HepG2 (cell line): Measurements from ENCODE around the gene SREBF1. TPM values are rescaled to one million over a fixed set of nuclear protein-coding genes. Genes with fewer than 3 reads are reported as not detected.

Experiments used
- GTF2F1 ChIP-seq: fragments of 150-350 bp; IDR thresholded peaks from 2 replicates; pipeline ENCODE4 v1.6.1; 2014; ENCODE audit warnings: low read length
- JUNB ChIP-seq: sonication (generic); formaldehyde crosslinking; IDR thresholded peaks from 2 replicates; pipeline ENCODE4 v1.8.0; 2022; ENCODE audit warnings: missing genetic modification reagents, mild to moderate bottlenecking, borderline replicate concordance
- JUND ChIP-seq: sonication (generic); formaldehyde crosslinking; IDR thresholded peaks from 2 replicates; pipeline ENCODE4 v1.8.0; 2022; ENCODE audit warnings: mild to moderate bottlenecking, missing genetic modification reagents
- KMT2A ChIP-seq: sonication (generic); formaldehyde crosslinking; IDR thresholded peaks from 2 replicates; pipeline ENCODE4 v1.4.0; 2020; ENCODE audit warnings: missing genetic modification reagents
- NR1H2 ChIP-seq: sonication (generic); formaldehyde crosslinking; IDR thresholded peaks from 2 replicates; pipeline ENCODE4 v1.8.1; 2022; ENCODE audit warnings: low read depth, missing genetic modification reagents, borderline replicate concordance
- TFAP4 ChIP-seq: sonication (generic); IDR thresholded peaks from 2 replicates; pipeline ENCODE4 v1.6.1; 2016; ENCODE audit warnings: low read depth, borderline replicate concordance
- ZC3H4 ChIP-seq: sonication (generic); formaldehyde crosslinking; IDR thresholded peaks from 2 replicates; pipeline ENCODE4 v1.4.0; 2020; ENCODE audit warnings: missing genetic modification reagents, borderline replicate concordance
- ZNF30 ChIP-seq: sonication (generic); formaldehyde crosslinking; IDR thresholded peaks from 2 replicates; pipeline ENCODE4 v1.5.0; 2020; ENCODE audit warnings: mild to moderate bottlenecking, missing genetic modification reagents
- ZNF317 ChIP-seq: sonication (generic); formaldehyde crosslinking; IDR thresholded peaks from 2 replicates; pipeline ENCODE4 v1.5.0; 2020; ENCODE audit warnings: mild to moderate bottlenecking, missing genetic modification reagents
- ZNF441 ChIP-seq: sonication (generic); formaldehyde crosslinking; IDR thresholded peaks from 2 replicates; pipeline ENCODE4 v1.7.0; 2021; ENCODE audit warnings: missing genetic modification reagents, borderline replicate concordance
- ZNF543 ChIP-seq: sonication (generic); formaldehyde crosslinking; IDR thresholded peaks from 2 replicates; pipeline ENCODE4 v1.4.0; 2020; ENCODE audit warnings: mild to moderate bottlenecking, missing genetic modification reagents
- ZNF557 ChIP-seq: sonication (generic); formaldehyde crosslinking; IDR thresholded peaks from 2 replicates; pipeline ENCODE4 v1.4.0; 2020; ENCODE audit warnings: missing genetic modification reagents
- ZNF691 ChIP-seq: sonication (generic); formaldehyde crosslinking; IDR thresholded peaks from 2 replicates; pipeline ENCODE4 v1.4.0; 2020; ENCODE audit warnings: missing genetic modification reagents, low read depth, mild to moderate bottlenecking, borderline replicate concordance
- ZNF75D ChIP-seq: sonication (generic); formaldehyde crosslinking; IDR thresholded peaks from 2 replicates; pipeline ENCODE4 v1.8.1; 2023; ENCODE audit warnings: missing genetic modification reagents, mild to moderate bottlenecking, borderline replicate concordance
- ZNF782 ChIP-seq: sonication (generic); formaldehyde crosslinking; IDR thresholded peaks from 2 replicates; pipeline ENCODE4 v1.4.0; 2020; ENCODE audit warnings: missing genetic modification reagents, mild to moderate bottlenecking, borderline replicate concordance
- ZSCAN21 ChIP-seq: sonication (generic); formaldehyde crosslinking; IDR thresholded peaks from 2 replicates; pipeline ENCODE4 v1.8.0; 2022; ENCODE audit warnings: mild to moderate bottlenecking, missing genetic modification reagents, moderate library complexity, borderline replicate concordance
- polyA plus RNA-seq, 8 experiments: library from polyadenylated mRNA; depleted of rRNA in 3 of 8; stranded (reverse) in 7 of 8; unstranded in 1 of 8; fragments of >200 nt; fragmentation: Illumina TruSeq in 4 of 8; extraction: Trizol in 4 of 8; gene quantifications; 2 replicates each; pipeline versions ENCODE4 v1.2.1 to v1.2.3, GENCODE V29; 2011 to 2016; ENCODE audit warnings: low read depth in 4 of 8, missing spikeins in 1 of 8, mixed read lengths in 1 of 8; ENCODE audit not compliant: insufficient read depth in 1 of 8
- total RNA-seq, 5 experiments: library from RNA; depleted of rRNA; stranded (reverse); fragments of >200 nt; fragmentation: Illumina TruSeq; extraction: Trizol; gene quantifications; 2 replicates each; pipeline ENCODE4 v1.2.3, GENCODE V29; 2016; ENCODE audit warnings: low read depth in 1 of 5
- TF ChIP-seq, protein P1 (sequence below): sonication (generic); formaldehyde crosslinking; conservative IDR thresholded peaks from 2 replicates; pipeline ENCODE4 v1.4.0; 2020; ENCODE audit warnings: mild to moderate bottlenecking, missing genetic modification reagents, moderate library complexity

Gene SREBF1
- total and polyA plus RNA-seq, 2 of the 13 experiments (the other 11 are each of a cell fraction or from before 2014, with no cell fraction given) = 34.3 to 38.0 TPM

DNA sequence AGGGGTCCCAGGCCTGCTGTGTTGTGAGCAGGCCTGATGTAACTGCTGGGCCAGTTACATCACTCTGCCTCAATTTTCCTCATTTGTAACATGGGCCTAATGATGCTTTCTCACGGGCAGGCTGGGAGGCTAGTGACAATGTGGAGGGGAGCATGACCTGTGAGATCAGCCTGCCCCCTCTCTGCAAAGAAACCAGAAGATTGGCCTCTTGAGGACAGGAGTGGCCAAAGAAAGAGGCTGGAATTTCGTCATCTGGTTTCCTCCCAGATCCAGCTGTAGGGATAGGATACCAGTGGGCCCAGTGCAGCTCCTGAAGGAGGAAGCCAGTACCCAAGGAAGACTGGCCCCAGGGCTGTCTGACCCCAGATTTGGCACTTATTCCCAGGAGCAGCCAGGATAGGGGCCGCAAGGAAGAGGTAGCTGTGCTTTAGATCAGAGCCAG lies 615 bp upstream of the SREBF1 start (continued):
- no peak for TF ChIP-seq ZNF317 (CRISPR knock-in tag)
- peak; percentile 35; the same call in 1 of the 2 replicates for TF ChIP-seq ZNF691 (CRISPR knock-in tag)
- TF ChIP-seq ZNF543 (CRISPR knock-in tag) = no peak
- TF ChIP-seq ZNF557 = no peak
- no peak for TF ChIP-seq ZNF782 (CRISPR knock-in tag)
- TF ChIP-seq JUNB (CRISPR knock-in tag) = no peak
- TF ChIP-seq NR1H2 (CRISPR knock-in tag) = no peak
- TF ChIP-seq ZNF441 (CRISPR knock-in tag) = no peak
- no peak for TF ChIP-seq GTF2F1
- no peak for TF ChIP-seq ZNF30 (CRISPR knock-in tag)
- TF ChIP-seq KMT2A = no peak
- TF ChIP-seq, protein P1, sequence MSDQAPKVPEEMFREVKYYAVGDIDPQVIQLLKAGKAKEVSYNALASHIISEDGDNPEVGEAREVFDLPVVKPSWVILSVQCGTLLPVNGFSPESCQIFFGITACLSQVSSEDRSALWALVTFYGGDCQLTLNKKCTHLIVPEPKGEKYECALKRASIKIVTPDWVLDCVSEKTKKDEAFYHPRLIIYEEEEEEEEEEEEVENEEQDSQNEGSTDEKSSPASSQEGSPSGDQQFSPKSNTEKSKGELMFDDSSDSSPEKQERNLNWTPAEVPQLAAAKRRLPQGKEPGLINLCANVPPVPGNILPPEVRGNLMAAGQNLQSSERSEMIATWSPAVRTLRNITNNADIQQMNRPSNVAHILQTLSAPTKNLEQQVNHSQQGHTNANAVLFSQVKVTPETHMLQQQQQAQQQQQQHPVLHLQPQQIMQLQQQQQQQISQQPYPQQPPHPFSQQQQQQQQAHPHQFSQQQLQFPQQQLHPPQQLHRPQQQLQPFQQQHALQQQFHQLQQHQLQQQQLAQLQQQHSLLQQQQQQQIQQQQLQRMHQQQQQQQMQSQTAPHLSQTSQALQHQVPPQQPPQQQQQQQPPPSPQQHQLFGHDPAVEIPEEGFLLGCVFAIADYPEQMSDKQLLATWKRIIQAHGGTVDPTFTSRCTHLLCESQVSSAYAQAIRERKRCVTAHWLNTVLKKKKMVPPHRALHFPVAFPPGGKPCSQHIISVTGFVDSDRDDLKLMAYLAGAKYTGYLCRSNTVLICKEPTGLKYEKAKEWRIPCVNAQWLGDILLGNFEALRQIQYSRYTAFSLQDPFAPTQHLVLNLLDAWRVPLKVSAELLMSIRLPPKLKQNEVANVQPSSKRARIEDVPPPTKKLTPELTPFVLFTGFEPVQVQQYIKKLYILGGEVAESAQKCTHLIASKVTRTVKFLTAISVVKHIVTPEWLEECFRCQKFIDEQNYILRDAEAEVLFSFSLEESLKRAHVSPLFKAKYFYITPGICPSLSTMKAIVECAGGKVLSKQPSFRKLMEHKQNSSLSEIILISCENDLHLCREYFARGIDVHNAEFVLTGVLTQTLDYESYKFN (CRISPR knock-in tag) = no peak
- TF ChIP-seq TFAP4 = peak; percentile 55; the same call in 1 of the 2 replicates
- no peak for TF ChIP-seq JUND (CRISPR knock-in tag)
- TF ChIP-seq ZNF75D = 0 out of 2 replicates have a peak, but pooled peaks have one; percentile 55
- no peak for TF ChIP-seq ZSCAN21
- TF ChIP-seq ZC3H4 (CRISPR knock-in tag) = 0 out of 2 replicates have a peak, but pooled peaks have one; percentile 22
